GM12875 (cell line): ENCODE measurements around the gene PAX3.

ENCODE experiments used
- H3K4me3 ChIP-seq: one replicate; pipeline ENCODE4 v1.5.1; 2011; ENCODE audit warnings: low read depth, low read length, control low read depth
- CTCF ChIP-seq: IDR thresholded peaks from 2 replicates; pipeline ENCODE4 v1.5.1; 2011; ENCODE audit warnings: low read depth, mild to moderate bottlenecking, control low read depth, inconsistent platforms, low read length, moderate library complexity, borderline replicate concordance; ENCODE audit not compliant: insufficient read depth

Gene PAX3

GRCh38 chr2:222301796-222302118 lies 3.0 kb upstream of the PAX3 start:
- H3K4me3 ChIP-seq = no peak overlapping the region
- no peak for TF ChIP-seq CTCF

- no peak overlapping the region for H3K4me3 ChIP-seq
Observed at GRCh38 chr2:222301053-222301795, 2.4 kb upstream of the PAX3 start.

GRCh38 chr2:222300726-222301052 lies 1.9 kb upstream of the PAX3 start:
- no peak for TF ChIP-seq CTCF
- no peak overlapping the region for H3K4me3 ChIP-seq

More at GRCh38 chr2:222301053-222301795, 2.4 kb upstream of the PAX3 start:
- no peak for TF ChIP-seq CTCF

- TF ChIP-seq CTCF = no peak
- H3K4me3 ChIP-seq = no peak overlapping the region
Observed at GRCh38 chr2:222299906-222300725, 1.3 kb upstream of the PAX3 start.

GRCh38 chr2:222298001-222298310 lies 842 bp downstream of the PAX3 start:
- H3K4me3 ChIP-seq = no peak overlapping the region
- no peak for TF ChIP-seq CTCF

- no peak for TF ChIP-seq CTCF
- no peak overlapping the region for H3K4me3 ChIP-seq
Observed at GRCh38 chr2:222297600-222297935, 1.2 kb downstream of the PAX3 start.
